Activated naive CD8-positive, alpha-beta T cell treated with anti-CD3 and anti-CD28 coated beads, Interleukin-2, amount 10 ng/mL, durations not matched to agents 7 days and 5 days (primary cell): ENCODE data around the gene ARHGAP11A. TPM values are rescaled to one million over a fixed set of nuclear protein-coding genes. Genes with fewer than 3 reads are reported as not detected.

Experiments used
- ATAC-seq: fragments of 150-1000 bp; cut with Tn5 transposase; one replicate; pipeline ENCODE4 v1.10.0; 2021; ENCODE audit warnings: low read depth, moderate library complexity
- POLR2A ChIA-PET: fragments of 350-600 bp; sonication (Branson Sonifier 250); formaldehyde crosslinking; loops from one replicate; lab custom pipeline; 2021; ENCODE audit warnings: antibody characterized with exemption; lab: Charles Lee
- DNase-seq: peaks from one replicate; pipeline ENCODE4 v3.0.0; 2021
- H3K27ac Mint-ChIP-seq: one replicate; pipeline ENCODE4 v1.8.0; 2022; ENCODE audit warnings: mild to moderate bottlenecking, mixed read lengths
- H3K27me3 Mint-ChIP-seq: one replicate; pipeline ENCODE4 v1.8.0; 2022; ENCODE audit warnings: mild to moderate bottlenecking, moderate library complexity, mixed read lengths
- H3K36me3 Mint-ChIP-seq: one replicate; pipeline ENCODE4 v1.8.0; 2021; ENCODE audit warnings: mild to moderate bottlenecking, mixed read lengths
- H3K4me1 Mint-ChIP-seq: one replicate; pipeline ENCODE4 v1.8.0; 2021; ENCODE audit warnings: mixed read lengths
- H3K4me3 Mint-ChIP-seq: one replicate; pipeline ENCODE4 v1.8.0; 2022; ENCODE audit warnings: mild to moderate bottlenecking, moderate library complexity, mixed read lengths
- H3K9me3 Mint-ChIP-seq: one replicate; pipeline ENCODE4 v1.8.0; 2021; ENCODE audit warnings: mixed read lengths
- total RNA-seq, 2 experiments: library from RNA; stranded (reverse); gene quantifications; one replicate each; pipeline ENCODE4 v1.2.3, GENCODE V29; 2021

Gene ARHGAP11A
- total RNA-seq, 2 experiments from 2014 or later: 96.4 to 108 TPM

DNA sequence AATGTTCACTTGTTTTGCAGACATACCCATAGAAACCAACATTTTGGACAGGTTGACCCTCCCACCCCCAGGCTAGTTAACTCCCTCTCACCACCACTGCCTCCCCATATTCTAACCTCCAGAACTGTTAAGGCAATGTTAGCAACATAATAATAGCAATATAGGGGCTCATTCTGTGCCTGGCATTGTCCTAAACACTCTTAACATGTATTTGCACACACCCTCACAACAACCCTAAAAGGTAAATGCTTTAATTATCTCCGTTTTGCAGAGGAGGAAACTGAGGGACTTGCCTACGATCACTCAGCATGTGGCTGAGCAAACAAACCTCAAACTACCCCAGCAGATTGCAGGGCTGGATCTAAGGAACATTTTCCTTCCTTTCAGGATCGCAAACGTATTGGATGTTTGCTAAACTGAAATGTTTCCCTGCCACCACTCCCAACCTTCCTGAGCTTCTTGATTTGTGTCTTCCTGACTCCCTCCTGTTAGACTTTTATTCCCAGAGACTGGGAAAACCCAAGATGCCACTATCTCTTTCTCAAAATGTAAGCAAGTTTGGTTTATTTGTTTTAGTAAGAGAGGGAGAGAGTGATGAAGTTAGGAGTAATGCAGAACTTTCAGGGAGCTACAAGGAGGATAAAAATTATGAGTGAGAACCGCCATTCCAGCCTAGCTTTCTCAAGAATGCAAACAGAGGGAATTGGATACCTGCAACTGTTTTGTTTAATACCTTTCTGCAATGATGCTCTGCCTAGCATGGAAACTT is 27.5 kb downstream of the ARHGAP11A start:
- DNase-seq (no peak), ATAC-seq (no peak)
- peaks cover 4% of the 10 kb centered on the region for H3K4me1 Mint-ChIP-seq
- peaks cover 27% of the 10 kb centered on the region for H3K36me3 Mint-ChIP-seq
- H3K27ac Mint-ChIP-seq: no peak overlapping the region
- POLR2A ChIA-PET: interaction anchor here (0.6 kb wide), 1 partner anchor 1400 kb away, joined by 3 read pairs; no protein-coding TSS in a partner anchor
- no peaks in the 10 kb centered on the region for H3K9me3 Mint-ChIP-seq
- H3K4me3 Mint-ChIP-seq: no peak overlapping the region
- H3K27me3 Mint-ChIP-seq: no peaks in the 10 kb centered on the region

DNA sequence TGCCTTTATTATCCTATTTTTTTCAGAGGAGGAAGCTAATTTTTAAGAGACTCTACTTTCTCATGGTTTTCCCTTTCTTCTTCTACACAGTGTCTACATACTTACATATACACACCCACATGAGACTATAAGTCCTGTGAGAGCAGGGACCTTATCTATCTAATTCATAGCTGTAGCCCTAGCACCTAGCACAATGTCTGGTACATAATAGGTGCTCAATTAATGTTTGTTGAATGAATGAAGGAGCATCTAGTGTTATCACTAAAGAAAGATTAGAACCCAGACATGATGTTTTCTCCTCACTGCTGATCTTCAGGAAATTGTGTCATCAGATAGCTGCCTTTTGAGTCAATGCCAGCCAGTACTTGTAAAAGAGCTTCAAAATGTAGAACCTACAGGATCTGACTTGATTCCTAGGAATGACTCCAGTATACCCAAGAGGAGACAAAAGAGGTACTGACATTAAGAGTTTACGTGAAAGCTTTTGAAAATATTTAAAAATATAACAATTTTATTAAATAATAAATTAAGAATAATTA is 28.7 kb downstream of the ARHGAP11A start:
- DNase-seq: no peak
- Mint-ChIP-seq H3K36me3 (peaks cover 33% of the 10 kb centered on the region), H3K27ac (no peak overlapping the region), H3K27me3 (no peaks in the 10 kb centered on the region), H3K9me3 (no peaks in the 10 kb centered on the region), H3K4me3 (no peak overlapping the region), H3K4me1 (peaks cover 4% of the 10 kb centered on the region)
- POLR2A ChIA-PET: no interaction called here
- ATAC-seq: no peak

DNA sequence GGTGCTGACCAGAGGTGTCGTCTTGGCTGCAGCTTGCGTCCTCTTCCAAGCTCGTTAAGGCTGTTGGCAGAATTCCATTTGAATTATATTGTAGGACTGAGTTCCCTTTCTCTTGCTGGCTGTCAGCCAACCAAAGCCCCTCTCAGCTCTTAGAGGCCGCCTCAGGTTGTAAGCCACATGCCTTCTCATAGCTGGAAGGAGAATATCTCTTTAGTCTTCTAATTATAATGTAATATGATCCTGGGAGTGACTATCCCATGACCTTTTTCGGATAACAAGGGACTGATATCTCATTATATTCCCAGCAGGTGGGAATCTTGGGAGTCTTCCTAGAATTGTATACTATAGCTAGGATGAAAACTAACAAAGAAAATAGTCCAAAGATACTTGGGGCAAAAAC is 31.0 kb downstream of the ARHGAP11A start:
- Mint-ChIP-seq H3K27ac (no peak overlapping the region), H3K36me3 (peaks cover 25% of the 10 kb centered on the region), H3K9me3 (no peaks in the 10 kb centered on the region), H3K27me3 (no peaks in the 10 kb centered on the region), H3K4me1 (peaks cover 2% of the 10 kb centered on the region), H3K4me3 (no peak overlapping the region)
- no peak for DNase-seq
- ATAC-seq: no peak
- POLR2A ChIA-PET: interaction anchor here (0.9 to 1.6 kb wide), 2 partner anchors 10 to 19 kb away, joined by 3 to 4 read pairs; no protein-coding TSS in a partner anchor

DNA sequence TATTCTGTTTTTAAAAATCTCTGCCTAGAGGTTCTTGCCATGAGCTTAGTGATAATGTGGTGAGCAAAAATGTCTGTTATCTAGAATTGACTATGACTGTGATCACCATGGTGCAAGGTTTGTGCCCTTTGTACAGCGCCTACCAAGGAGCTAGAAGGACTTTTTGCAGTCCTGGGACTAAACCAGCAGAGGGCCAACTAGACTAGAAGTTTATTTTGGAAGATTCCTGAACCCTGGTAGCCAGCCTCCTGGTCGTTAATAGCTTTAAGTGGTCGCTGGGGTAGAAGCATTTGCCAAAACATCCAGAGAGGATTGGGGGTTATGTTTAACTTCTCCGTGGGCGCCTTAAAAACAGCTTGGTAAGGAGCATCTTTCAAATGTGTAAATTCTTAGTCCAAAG is 34.0 kb downstream of the ARHGAP11A start:
- DNase-seq (no peak), ATAC-seq (no peak)
- Mint-ChIP-seq H3K36me3 (peaks cover 41% of the 10 kb centered on the region), H3K4me3 (no peak overlapping the region), H3K4me1 (peaks cover 7% of the 10 kb centered on the region), H3K9me3 (no peaks in the 10 kb centered on the region), H3K27ac (no peak overlapping the region), H3K27me3 (no peaks in the 10 kb centered on the region)
- POLR2A ChIA-PET: no interaction called here

DNA sequence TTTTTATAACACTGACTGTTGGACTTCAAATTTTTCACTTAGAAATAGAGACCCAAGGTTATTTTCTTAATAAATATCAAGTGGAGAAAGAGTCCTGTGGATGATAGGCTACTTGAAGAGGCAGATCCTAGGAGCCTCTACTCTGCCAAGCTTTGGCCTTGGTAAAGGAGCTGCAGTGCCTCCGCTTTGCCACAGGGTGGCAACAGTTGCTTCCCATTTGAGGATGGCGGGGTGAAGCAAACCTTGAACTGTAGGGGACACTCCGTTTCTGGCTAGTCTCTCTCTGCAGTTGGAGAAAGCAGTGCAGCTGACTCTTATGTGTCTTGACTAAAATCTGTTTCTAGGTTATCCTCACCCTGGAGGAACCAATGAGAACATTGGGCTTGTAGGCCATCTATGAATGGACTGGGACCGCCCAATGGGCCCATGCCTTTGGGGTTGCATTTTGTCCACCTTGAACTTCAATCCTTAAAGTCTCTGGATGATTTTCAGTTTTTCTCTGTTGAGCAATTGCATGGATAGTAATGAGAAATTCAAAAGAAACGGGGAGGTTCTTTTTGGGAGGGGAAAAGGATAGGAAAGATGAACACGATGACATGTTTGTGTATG is 36.0 kb downstream of the ARHGAP11A start:
- no peak overlapping the region for H3K4me3 Mint-ChIP-seq
- peak; percentile 42 for DNase-seq
- H3K36me3 Mint-ChIP-seq: peaks cover 46% of the 10 kb centered on the region
- H3K27me3 Mint-ChIP-seq: no peaks in the 10 kb centered on the region
- peak; percentile 70 for ATAC-seq
- POLR2A ChIA-PET: no interaction called here
- H3K27ac Mint-ChIP-seq: no peak overlapping the region
- no peaks in the 10 kb centered on the region for H3K9me3 Mint-ChIP-seq
- H3K4me1 Mint-ChIP-seq: peaks cover 10% of the 10 kb centered on the region

DNA sequence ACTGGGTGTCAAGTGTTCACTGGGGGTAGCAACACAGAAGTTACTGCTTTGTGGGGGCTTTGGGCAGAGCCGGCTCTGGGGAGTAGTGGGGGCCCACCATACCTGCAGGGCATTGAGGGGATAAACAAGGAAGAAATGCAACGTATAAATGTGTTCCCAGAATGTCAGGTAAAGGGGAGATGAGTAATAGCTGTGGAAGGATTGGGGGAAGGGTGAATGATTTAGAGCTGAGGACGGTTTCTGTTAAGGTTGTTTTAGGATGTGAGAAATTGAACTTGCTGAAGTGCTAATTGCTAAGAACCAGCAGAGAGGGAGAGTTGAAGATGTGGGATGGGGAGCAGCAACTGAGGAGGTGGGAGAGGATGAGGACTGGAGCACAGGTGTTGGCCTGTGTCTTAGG is 36.9 kb downstream of the ARHGAP11A start:
- DNase-seq (no peak), ATAC-seq (no peak)
- Mint-ChIP-seq H3K4me3 (no peak overlapping the region), H3K36me3 (peaks cover 46% of the 10 kb centered on the region), H3K4me1 (peaks cover 15% of the 10 kb centered on the region), H3K27ac (no peak overlapping the region), H3K27me3 (no peaks in the 10 kb centered on the region), H3K9me3 (no peaks in the 10 kb centered on the region)
- POLR2A ChIA-PET: no interaction called here

DNA sequence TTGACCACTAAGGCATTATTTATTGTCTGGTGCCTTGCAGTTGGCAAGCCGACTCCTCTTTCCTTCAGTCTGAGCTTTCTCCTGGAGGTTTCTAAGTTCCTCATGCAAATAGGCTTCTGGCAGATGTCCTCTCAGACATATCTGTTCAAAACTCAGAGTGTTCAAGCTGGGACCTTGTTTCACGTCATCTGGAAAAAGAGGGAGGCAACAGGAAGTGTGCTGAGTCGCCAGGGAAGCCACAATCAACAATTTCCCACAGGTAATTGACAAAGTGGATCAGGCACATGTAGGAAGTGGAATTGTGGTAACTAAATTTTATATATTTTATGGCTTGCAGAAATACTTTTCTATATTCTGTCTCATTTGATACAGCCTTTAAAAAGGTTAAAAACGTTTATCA is 40.8 kb downstream of the ARHGAP11A start:
- H3K4me1 Mint-ChIP-seq: peaks cover 20% of the 10 kb centered on the region
- H3K4me3 Mint-ChIP-seq: no peak overlapping the region
- H3K27me3 Mint-ChIP-seq: no peaks in the 10 kb centered on the region
- DNase-seq (no peak), ATAC-seq (no peak)
- no peak overlapping the region for H3K27ac Mint-ChIP-seq
- H3K9me3 Mint-ChIP-seq: no peaks in the 10 kb centered on the region
- POLR2A ChIA-PET: interaction anchor here (1.1 kb wide), 1 partner anchor 10 kb away, joined by 4 read pairs; no protein-coding TSS in a partner anchor
- peaks cover 28% of the 10 kb centered on the region for H3K36me3 Mint-ChIP-seq

DNA sequence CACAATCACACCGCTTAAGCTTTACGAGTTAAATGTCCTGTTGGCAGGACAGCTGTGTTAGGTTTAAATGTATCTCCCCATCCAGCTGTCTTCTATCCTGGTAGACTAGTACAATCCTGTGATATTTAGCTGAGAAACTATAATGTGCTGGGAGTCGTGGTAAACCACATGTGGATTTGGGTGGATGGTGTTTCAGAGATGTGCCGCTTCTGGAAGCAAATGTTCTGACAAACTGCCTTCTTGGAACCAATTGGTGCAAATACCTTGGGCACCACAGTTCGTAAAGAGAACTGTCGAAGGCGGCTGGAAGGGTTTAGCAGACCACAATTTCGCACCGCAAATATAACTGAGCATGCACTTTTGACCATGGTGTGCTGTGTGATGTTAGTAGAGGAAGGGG is 41.2 kb downstream of the ARHGAP11A start:
- H3K9me3 Mint-ChIP-seq: no peaks in the 10 kb centered on the region
- H3K36me3 Mint-ChIP-seq: peaks cover 27% of the 10 kb centered on the region
- H3K4me3 Mint-ChIP-seq: no peak overlapping the region
- POLR2A ChIA-PET: interaction anchor here (1.1 kb wide), 1 partner anchor 10 kb away, joined by 4 read pairs; no protein-coding TSS in a partner anchor
- ATAC-seq (no peak), DNase-seq (no peak)
- H3K4me1 Mint-ChIP-seq: peaks cover 17% of the 10 kb centered on the region
- H3K27me3 Mint-ChIP-seq: no peaks in the 10 kb centered on the region
- H3K27ac Mint-ChIP-seq: no peak overlapping the region

DNA sequence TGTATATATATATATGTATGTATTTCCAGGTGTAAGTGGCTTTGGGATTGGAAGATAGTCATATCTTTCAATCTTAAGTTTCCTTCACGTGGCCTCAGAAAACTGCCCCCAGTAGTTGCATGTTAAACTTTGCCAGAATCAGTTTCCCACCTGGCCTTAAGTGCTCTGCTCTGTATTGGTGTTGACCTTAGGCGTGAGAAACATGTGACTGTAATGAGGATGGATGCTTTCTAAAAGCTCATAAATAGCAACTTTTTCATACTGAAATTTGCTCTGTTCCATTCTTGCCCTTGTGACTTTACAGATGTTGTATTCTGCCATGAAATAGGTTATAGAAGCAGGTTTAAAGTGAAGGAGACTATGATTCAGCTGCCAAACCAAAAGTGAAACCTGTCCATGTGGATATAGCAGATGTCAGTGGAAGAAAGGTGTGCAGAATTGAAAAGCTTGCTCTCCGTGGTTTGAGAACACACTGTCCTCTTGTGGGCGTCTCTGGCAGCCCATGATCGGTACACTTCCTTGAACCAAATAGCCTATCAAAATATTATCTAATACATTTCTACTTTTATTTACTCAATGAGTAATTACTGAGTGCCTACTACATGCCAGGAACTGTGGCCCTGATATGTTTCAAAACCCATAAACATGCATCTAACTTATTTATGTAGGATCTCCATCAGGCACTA is 42.0 kb downstream of the ARHGAP11A start:
- peak; percentile 30 for ATAC-seq
- no peaks in the 10 kb centered on the region for H3K9me3 Mint-ChIP-seq
- peaks cover 13% of the 10 kb centered on the region for H3K4me1 Mint-ChIP-seq
- H3K4me3 Mint-ChIP-seq: no peak overlapping the region
- no peaks in the 10 kb centered on the region for H3K27me3 Mint-ChIP-seq
- H3K27ac Mint-ChIP-seq: peak overlapping the region; percentile 21
- H3K36me3 Mint-ChIP-seq: peaks cover 19% of the 10 kb centered on the region
- POLR2A ChIA-PET: no interaction called here
- no peak for DNase-seq

DNA sequence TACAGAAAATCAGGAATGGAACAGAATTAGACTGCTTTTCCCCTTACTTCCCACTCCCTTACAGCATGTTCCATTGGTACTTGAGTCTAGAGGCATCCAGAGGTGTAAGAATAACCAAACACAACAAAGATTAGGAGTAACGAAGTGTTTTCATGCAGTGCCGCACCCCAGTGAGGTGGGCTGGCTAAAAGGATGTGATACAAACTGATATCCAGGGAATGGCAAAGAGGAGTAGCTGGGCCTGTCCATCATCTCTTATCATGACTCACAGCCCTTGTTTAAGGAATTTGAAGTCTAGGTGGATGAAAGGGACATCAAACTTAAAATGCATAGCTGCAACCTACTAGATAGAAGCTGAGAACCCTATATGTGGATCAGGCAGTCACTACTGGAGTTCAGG is 42.6 kb downstream of the ARHGAP11A start:
- POLR2A ChIA-PET: no interaction called here
- no peak for DNase-seq
- H3K27ac Mint-ChIP-seq: no peak overlapping the region
- peaks cover 13% of the 10 kb centered on the region for H3K4me1 Mint-ChIP-seq
- H3K36me3 Mint-ChIP-seq: peaks cover 19% of the 10 kb centered on the region
- no peaks in the 10 kb centered on the region for H3K9me3 Mint-ChIP-seq
- no peak overlapping the region for H3K4me3 Mint-ChIP-seq
- no peaks in the 10 kb centered on the region for H3K27me3 Mint-ChIP-seq
- ATAC-seq: no peak

DNA sequence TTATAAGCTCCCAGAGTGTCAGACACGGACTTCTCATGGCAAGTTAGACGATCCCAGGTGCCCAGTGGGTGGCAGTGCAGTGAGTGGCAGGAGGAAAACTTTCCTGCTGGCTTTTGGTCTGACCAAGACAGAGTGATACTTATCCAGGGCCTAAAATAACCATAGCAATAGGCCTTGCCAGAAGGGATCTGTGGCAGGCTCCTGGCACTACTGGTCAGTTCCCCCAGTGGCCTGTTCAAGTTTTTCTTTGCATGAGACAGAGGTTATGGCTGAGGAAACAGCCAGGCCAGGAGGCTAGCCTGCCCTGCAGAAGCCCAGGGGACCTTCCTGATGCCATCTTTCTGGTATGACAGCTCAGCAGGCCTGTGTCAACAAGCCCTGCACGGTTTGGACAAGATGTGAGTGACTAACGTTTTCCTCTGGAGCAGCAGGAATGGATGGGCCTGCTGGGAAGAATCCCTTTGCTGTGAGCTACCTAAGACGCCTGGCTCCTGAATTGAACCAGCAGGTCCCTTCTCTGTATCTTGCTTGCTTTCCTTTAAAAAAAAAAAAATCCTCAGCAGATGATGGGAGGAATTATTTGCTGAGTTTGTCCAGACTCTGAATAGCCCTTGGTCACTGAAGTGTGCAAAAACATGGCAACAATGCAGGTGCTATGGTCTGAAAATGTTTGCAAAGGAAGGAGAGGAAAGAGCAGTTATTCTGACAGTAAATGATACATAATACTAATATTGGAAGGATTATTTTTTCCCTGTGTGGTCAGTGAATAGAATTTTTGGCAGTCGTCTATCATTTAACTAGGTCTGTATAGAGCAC is 44.2 kb downstream of the ARHGAP11A start:
- POLR2A ChIA-PET: no interaction called here
- H3K9me3 Mint-ChIP-seq: no peaks in the 10 kb centered on the region
- no peak overlapping the region for H3K27ac Mint-ChIP-seq
- H3K4me3 Mint-ChIP-seq: no peak overlapping the region
- no peak for DNase-seq
- H3K27me3 Mint-ChIP-seq: no peaks in the 10 kb centered on the region
- H3K36me3 Mint-ChIP-seq: peaks cover 7% of the 10 kb centered on the region
- peaks cover 13% of the 10 kb centered on the region for H3K4me1 Mint-ChIP-seq
- ATAC-seq: no peak

DNA sequence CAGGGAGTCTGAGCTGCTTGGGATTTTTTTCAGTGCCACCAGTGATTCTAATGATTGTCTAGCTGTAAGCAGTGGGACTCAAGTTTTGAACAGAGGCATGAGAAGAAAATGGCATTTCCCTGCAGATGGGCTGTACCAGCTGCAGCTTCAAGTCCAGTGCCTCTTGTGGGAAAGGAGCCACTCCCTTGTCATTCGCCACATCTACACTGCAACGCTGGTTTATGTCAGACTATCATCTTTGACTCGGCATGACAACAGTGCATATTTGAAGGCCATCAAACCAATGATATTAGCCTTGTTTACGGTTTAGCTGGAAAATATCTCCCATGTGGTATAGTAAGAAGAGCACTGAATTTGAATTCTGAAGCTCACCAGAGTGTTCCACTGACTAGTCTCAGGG is 48.4 kb downstream of the ARHGAP11A start:
- no peak for ATAC-seq
- Mint-ChIP-seq H3K4me3 (no peak overlapping the region), H3K4me1 (no peaks in the 10 kb centered on the region), H3K36me3 (peaks cover 6% of the 10 kb centered on the region), H3K27ac (no peak overlapping the region), H3K9me3 (no peaks in the 10 kb centered on the region), H3K27me3 (no peaks in the 10 kb centered on the region)
- POLR2A ChIA-PET: interaction anchor here (1.3 kb wide), 1 partner anchor 9 kb away, joined by 3 read pairs; no protein-coding TSS in a partner anchor
- no peak for DNase-seq

DNA sequence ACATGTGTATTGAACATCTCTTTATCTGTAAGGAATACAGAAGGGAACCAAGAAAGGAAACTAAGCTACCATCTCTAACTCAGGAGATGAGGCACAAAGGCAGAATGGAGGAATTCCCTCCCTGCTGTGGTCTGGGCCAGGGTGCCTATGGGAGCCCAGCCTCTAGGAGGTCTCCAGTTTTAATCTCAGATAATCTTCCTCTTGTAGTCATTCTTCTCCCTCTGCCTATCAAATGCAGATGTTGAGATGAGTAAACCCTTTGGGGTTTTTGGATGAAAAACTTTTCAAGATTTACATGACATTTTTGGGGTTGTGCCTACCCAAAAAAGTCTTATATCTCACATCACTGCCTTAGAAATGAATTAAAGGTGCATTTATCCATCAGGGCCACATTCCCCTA is 49.5 kb downstream of the ARHGAP11A start:
- ATAC-seq: no peak
- H3K4me1 Mint-ChIP-seq: no peaks in the 10 kb centered on the region
- no peak for DNase-seq
- H3K9me3 Mint-ChIP-seq: no peaks in the 10 kb centered on the region
- no peaks in the 10 kb centered on the region for H3K27me3 Mint-ChIP-seq
- POLR2A ChIA-PET: no interaction called here
- H3K4me3 Mint-ChIP-seq: no peak overlapping the region
- no peak overlapping the region for H3K27ac Mint-ChIP-seq
- H3K36me3 Mint-ChIP-seq: peaks cover 7% of the 10 kb centered on the region
